ENCODE data around the gene CSMD2.

- TF ChIP-seq, protein P1, sequence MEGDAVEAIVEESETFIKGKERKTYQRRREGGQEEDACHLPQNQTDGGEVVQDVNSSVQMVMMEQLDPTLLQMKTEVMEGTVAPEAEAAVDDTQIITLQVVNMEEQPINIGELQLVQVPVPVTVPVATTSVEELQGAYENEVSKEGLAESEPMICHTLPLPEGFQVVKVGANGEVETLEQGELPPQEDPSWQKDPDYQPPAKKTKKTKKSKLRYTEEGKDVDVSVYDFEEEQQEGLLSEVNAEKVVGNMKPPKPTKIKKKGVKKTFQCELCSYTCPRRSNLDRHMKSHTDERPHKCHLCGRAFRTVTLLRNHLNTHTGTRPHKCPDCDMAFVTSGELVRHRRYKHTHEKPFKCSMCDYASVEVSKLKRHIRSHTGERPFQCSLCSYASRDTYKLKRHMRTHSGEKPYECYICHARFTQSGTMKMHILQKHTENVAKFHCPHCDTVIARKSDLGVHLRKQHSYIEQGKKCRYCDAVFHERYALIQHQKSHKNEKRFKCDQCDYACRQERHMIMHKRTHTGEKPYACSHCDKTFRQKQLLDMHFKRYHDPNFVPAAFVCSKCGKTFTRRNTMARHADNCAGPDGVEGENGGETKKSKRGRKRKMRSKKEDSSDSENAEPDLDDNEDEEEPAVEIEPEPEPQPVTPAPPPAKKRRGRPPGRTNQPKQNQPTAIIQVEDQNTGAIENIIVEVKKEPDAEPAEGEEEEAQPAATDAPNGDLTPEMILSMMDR (IDR thresholded peaks at IDR 0.05) = no peak
- no peak for TF ChIP-seq POLR2A (IDR thresholded peaks at IDR 0.05)
Measured at GRCh38 chr1:34009340-34009985, 155.6 kb downstream of the CSMD2 start.
